Neural cell (in vitro differentiated cells): Measurements from ENCODE around the gene DAZAP1.
"Not testable (repeated sequence)": the region's sequence is repeated elsewhere in the genome, so short reads cannot be mapped to it uniquely, and the experiment has no call there.

Experiments
- MXI1 ChIP-seq: fragments of 450-650 bp; conservative IDR thresholded peaks from 2 replicates; pipeline ENCODE4 v1.6.1; 2014; ENCODE audit warnings: antibody characterized with exemption, mild to moderate bottlenecking; ENCODE audit not compliant: poor library complexity, severe bottlenecking
- TF ChIP-seq, protein P1 (sequence below): fragments of 450-650 bp; IDR thresholded peaks from 2 replicates; pipeline ENCODE4 v1.5.1; 2014; ENCODE audit warnings: antibody characterized with exemption, mild to moderate bottlenecking, moderate library complexity; ENCODE audit not compliant: poor library complexity, severe bottlenecking
- TF ChIP-seq, protein P2 (sequence below): IDR thresholded peaks from 2 replicates; pipeline ENCODE4 v1.6.1; 2012; ENCODE audit warnings: borderline replicate concordance

DNA sequence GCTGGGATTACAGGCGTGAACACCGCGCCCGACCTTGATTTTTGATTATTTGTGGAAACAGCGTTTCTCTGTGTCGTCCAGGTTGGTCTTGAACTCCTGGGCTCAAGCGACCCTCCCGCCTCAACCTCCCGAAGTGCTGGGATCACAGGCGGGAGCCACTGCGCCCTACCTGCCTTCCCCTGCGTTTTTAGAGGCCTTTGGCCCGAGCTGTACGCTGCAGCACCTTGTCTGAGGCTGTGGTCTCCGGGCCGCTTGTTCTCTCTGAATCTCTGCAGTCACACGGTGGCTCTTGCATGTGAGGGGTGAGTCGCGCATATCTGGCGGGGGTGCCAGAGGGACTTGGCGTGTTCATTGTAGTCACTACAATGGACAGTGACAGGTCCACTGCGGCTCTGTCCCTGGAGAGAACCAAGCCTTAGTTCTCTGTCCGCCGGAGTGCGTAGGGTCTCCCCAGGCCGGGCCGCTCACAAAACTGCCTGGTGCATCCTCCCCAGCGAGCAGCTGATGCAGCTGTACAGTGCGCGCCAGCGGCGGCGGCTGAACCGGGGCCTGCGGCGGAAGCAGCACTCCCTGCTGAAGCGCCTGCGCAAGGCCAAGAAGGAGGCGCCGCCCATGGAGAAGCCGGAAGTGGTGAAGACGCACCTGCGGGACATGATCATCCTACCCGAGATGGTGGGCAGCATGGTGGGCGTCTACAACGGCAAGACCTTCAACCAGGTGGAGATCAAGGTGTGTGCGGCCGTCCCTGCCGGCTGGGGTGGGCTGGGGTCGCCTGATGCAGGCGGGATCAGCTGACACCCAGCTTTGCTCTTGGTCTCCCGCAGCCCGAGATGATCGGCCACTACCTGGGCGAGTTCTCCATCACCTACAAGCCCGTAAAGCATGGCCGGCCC lies 32.4 kb downstream of the DAZAP1 start:
- TF ChIP-seq, protein P1, sequence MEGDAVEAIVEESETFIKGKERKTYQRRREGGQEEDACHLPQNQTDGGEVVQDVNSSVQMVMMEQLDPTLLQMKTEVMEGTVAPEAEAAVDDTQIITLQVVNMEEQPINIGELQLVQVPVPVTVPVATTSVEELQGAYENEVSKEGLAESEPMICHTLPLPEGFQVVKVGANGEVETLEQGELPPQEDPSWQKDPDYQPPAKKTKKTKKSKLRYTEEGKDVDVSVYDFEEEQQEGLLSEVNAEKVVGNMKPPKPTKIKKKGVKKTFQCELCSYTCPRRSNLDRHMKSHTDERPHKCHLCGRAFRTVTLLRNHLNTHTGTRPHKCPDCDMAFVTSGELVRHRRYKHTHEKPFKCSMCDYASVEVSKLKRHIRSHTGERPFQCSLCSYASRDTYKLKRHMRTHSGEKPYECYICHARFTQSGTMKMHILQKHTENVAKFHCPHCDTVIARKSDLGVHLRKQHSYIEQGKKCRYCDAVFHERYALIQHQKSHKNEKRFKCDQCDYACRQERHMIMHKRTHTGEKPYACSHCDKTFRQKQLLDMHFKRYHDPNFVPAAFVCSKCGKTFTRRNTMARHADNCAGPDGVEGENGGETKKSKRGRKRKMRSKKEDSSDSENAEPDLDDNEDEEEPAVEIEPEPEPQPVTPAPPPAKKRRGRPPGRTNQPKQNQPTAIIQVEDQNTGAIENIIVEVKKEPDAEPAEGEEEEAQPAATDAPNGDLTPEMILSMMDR, result not testable (repeated sequence)
- TF ChIP-seq, protein P2, sequence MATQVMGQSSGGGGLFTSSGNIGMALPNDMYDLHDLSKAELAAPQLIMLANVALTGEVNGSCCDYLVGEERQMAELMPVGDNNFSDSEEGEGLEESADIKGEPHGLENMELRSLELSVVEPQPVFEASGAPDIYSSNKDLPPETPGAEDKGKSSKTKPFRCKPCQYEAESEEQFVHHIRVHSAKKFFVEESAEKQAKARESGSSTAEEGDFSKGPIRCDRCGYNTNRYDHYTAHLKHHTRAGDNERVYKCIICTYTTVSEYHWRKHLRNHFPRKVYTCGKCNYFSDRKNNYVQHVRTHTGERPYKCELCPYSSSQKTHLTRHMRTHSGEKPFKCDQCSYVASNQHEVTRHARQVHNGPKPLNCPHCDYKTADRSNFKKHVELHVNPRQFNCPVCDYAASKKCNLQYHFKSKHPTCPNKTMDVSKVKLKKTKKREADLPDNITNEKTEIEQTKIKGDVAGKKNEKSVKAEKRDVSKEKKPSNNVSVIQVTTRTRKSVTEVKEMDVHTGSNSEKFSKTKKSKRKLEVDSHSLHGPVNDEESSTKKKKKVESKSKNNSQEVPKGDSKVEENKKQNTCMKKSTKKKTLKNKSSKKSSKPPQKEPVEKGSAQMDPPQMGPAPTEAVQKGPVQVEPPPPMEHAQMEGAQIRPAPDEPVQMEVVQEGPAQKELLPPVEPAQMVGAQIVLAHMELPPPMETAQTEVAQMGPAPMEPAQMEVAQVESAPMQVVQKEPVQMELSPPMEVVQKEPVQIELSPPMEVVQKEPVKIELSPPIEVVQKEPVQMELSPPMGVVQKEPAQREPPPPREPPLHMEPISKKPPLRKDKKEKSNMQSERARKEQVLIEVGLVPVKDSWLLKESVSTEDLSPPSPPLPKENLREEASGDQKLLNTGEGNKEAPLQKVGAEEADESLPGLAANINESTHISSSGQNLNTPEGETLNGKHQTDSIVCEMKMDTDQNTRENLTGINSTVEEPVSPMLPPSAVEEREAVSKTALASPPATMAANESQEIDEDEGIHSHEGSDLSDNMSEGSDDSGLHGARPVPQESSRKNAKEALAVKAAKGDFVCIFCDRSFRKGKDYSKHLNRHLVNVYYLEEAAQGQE, result not testable (repeated sequence)
- TF ChIP-seq MXI1, result not testable (repeated sequence)
